ENCODE measurements around the gene BPTF.

DNA sequence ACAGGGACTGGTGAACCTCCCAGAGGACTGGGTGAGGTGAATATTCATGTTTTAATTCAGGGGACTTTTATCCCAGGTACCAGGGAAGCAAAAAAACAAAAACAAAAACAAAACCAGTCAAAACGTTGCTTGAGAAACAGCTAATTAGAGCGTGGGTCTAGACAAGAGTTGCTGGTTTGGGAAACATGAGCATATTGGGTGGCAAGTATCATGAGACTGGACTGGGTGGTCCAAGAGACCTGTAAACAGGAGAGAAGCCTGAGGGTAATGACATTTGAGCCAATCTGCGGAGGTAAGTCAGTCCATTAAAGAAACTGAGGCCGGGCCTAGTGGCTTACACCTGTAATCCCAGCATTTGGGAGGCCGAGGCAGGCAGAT is 11.5 kb upstream of the BPTF start:
- TF ChIP-seq, protein P1, sequence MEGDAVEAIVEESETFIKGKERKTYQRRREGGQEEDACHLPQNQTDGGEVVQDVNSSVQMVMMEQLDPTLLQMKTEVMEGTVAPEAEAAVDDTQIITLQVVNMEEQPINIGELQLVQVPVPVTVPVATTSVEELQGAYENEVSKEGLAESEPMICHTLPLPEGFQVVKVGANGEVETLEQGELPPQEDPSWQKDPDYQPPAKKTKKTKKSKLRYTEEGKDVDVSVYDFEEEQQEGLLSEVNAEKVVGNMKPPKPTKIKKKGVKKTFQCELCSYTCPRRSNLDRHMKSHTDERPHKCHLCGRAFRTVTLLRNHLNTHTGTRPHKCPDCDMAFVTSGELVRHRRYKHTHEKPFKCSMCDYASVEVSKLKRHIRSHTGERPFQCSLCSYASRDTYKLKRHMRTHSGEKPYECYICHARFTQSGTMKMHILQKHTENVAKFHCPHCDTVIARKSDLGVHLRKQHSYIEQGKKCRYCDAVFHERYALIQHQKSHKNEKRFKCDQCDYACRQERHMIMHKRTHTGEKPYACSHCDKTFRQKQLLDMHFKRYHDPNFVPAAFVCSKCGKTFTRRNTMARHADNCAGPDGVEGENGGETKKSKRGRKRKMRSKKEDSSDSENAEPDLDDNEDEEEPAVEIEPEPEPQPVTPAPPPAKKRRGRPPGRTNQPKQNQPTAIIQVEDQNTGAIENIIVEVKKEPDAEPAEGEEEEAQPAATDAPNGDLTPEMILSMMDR (IDR thresholded peaks at IDR 0.05), result no peak
- TF ChIP-seq ZFX (IDR thresholded peaks at IDR 0.05; ENCODE audit: borderline replicate concordance), result no peak

Measured in 22Rv1 (cell line).